OCI-LY3 (cell line): ENCODE measurements around the gene SUGP2.

ENCODE experiments used
- CTCF ChIP-seq: fragments of 200-600, 300-600 bp; sonication (generic); IDR thresholded peaks from 2 replicates; pipeline ENCODE4 v1.5.1; 2014; ENCODE audit warnings: antibody characterized with exemption, low read length, low read depth
- EZH2phosphoT487 ChIP-seq: fragments of 200-600 bp; shearing (Covaris generic); IDR thresholded peaks from 2 replicates; pipeline ENCODE4 v1.6.1; 2018; ENCODE audit warnings: antibody characterized with exemption, mixed run types, low read depth

GRCh38 chr19:19057317-19057716 lies 24.0 kb upstream of the SUGP2 start:
- no peak for TF ChIP-seq CTCF
- no peak for TF ChIP-seq EZH2phosphoT487
